Hepatocyte (in vitro differentiated cells): Measurements from ENCODE around the gene ONECUT2.

Source experiments
- EZH2 ChIP-seq: fragments of 200-600 bp; sonication (generic); IDR thresholded peaks from 2 replicates; pipeline ENCODE4 v1.6.1; 2016; ENCODE audit warnings: antibody characterized with exemption, mild to moderate bottlenecking, borderline replicate concordance
- EZH2phosphoT487 ChIP-seq: fragments of 200-600 bp; sonication (generic); IDR thresholded peaks from one replicate; pipeline ENCODE4 v1.6.1; 2018; ENCODE audit warnings: antibody characterized with exemption, mild to moderate bottlenecking, low read depth, moderate library complexity; ENCODE audit not compliant: unreplicated experiment, severe bottlenecking
- TF ChIP-seq, protein P1 (sequence below): fragments of 200-600 bp; sonication (generic); IDR thresholded peaks from 2 replicates; pipeline ENCODE4 v1.5.1; 2016; ENCODE audit warnings: antibody characterized with exemption, mild to moderate bottlenecking; ENCODE audit not compliant: poor library complexity

- TF ChIP-seq, protein P1, sequence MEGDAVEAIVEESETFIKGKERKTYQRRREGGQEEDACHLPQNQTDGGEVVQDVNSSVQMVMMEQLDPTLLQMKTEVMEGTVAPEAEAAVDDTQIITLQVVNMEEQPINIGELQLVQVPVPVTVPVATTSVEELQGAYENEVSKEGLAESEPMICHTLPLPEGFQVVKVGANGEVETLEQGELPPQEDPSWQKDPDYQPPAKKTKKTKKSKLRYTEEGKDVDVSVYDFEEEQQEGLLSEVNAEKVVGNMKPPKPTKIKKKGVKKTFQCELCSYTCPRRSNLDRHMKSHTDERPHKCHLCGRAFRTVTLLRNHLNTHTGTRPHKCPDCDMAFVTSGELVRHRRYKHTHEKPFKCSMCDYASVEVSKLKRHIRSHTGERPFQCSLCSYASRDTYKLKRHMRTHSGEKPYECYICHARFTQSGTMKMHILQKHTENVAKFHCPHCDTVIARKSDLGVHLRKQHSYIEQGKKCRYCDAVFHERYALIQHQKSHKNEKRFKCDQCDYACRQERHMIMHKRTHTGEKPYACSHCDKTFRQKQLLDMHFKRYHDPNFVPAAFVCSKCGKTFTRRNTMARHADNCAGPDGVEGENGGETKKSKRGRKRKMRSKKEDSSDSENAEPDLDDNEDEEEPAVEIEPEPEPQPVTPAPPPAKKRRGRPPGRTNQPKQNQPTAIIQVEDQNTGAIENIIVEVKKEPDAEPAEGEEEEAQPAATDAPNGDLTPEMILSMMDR, result no peak
- TF ChIP-seq EZH2, result peak; percentile 54
- peak; percentile 21 for TF ChIP-seq EZH2phosphoT487
Measured at GRCh38 chr18:57433934-57434535, 1.1 kb upstream of the ONECUT2 start.
